Glutamatergic neuron (in vitro differentiated cells): Measurements from ENCODE around the gene TTC28. TPM values are rescaled to one million over a fixed set of nuclear protein-coding genes. Genes with fewer than 3 reads are reported as not detected.
"Not testable (repeated sequence)": the region's sequence is repeated elsewhere in the genome, so short reads cannot be mapped to it uniquely, and the experiment has no call there.

ENCODE experiments used
- DNase-seq: peaks from one replicate; pipeline ENCODE4 v3.0.0; 2022
- H3K27ac Mint-ChIP-seq: one replicate; pipeline ENCODE4 v1.8.0; 2020; ENCODE audit warnings: mild to moderate bottlenecking, mixed read lengths, inconsistent platforms; ENCODE audit not compliant: unreplicated experiment
- H3K27me3 Mint-ChIP-seq: one replicate; pipeline ENCODE4 v1.8.0; 2020; ENCODE audit warnings: mild to moderate bottlenecking, moderate library complexity, mixed read lengths, inconsistent platforms; ENCODE audit not compliant: unreplicated experiment
- H3K36me3 Mint-ChIP-seq: one replicate; pipeline ENCODE4 v1.8.0; 2020; ENCODE audit warnings: mild to moderate bottlenecking, mixed read lengths, inconsistent platforms; ENCODE audit not compliant: unreplicated experiment
- H3K4me1 Mint-ChIP-seq: one replicate; pipeline ENCODE4 v1.8.0; 2020; ENCODE audit warnings: mild to moderate bottlenecking, low read depth, mixed read lengths, inconsistent platforms; ENCODE audit not compliant: unreplicated experiment
- H3K4me3 Mint-ChIP-seq: one replicate; pipeline ENCODE4 v1.8.0; 2020; ENCODE audit warnings: mild to moderate bottlenecking, mixed read lengths, inconsistent platforms; ENCODE audit not compliant: unreplicated experiment
- H3K9me3 Mint-ChIP-seq: one replicate; pipeline ENCODE4 v1.8.0; 2020; ENCODE audit warnings: mild to moderate bottlenecking, moderate library complexity, mixed read lengths, inconsistent platforms; ENCODE audit not compliant: unreplicated experiment
- total RNA-seq: library from RNA; stranded (reverse); fragmentation: NEBNext Ultra II Directional; extraction: Animal tissue kit (Norgen Biotek cat#: 25700); gene quantifications from one replicate; pipeline ENCODE4 v1.2.1, GENCODE V29; 2021; ENCODE audit not compliant: unreplicated experiment
- TF ChIP-seq, protein P1 (sequence below): fragments of 200-600 bp; sonication (generic); IDR thresholded peaks from one replicate; pipeline ENCODE4 v1.5.0; 2021; ENCODE audit not compliant: partially characterized antibody, unreplicated experiment

Gene TTC28
- total RNA-seq, 1 donor from 2014 or later, result 55.6 TPM

DNA sequence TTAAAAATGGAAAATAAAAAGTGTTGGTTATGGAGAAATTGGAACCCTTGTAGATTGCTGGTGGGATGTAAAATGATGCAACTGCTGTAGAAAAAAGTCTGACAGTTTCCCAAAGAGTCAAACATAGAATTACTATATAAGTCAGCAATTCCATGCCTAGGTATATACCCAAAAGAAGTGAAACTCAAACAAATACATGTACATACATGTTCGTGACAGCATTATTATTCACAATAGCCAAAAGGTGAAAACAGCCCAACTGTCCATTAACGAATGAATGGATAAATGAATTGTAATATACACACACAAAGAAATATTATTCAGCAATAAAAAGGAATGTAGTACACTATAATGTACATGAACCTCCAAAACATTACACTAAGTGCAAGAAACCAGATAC lies 116.0 kb downstream of the TTC28 start:
- TF ChIP-seq, protein P1, sequence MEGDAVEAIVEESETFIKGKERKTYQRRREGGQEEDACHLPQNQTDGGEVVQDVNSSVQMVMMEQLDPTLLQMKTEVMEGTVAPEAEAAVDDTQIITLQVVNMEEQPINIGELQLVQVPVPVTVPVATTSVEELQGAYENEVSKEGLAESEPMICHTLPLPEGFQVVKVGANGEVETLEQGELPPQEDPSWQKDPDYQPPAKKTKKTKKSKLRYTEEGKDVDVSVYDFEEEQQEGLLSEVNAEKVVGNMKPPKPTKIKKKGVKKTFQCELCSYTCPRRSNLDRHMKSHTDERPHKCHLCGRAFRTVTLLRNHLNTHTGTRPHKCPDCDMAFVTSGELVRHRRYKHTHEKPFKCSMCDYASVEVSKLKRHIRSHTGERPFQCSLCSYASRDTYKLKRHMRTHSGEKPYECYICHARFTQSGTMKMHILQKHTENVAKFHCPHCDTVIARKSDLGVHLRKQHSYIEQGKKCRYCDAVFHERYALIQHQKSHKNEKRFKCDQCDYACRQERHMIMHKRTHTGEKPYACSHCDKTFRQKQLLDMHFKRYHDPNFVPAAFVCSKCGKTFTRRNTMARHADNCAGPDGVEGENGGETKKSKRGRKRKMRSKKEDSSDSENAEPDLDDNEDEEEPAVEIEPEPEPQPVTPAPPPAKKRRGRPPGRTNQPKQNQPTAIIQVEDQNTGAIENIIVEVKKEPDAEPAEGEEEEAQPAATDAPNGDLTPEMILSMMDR, result no peak
- Mint-ChIP-seq H3K9me3 (no peaks in the 10 kb centered on the region), H3K4me1 (peaks cover 4% of the 10 kb centered on the region), H3K4me3 (no peak overlapping the region), H3K27me3 (no peaks in the 10 kb centered on the region), H3K36me3 (no peaks in the 10 kb centered on the region), H3K27ac (no peak overlapping the region)
- no peak for DNase-seq

DNA sequence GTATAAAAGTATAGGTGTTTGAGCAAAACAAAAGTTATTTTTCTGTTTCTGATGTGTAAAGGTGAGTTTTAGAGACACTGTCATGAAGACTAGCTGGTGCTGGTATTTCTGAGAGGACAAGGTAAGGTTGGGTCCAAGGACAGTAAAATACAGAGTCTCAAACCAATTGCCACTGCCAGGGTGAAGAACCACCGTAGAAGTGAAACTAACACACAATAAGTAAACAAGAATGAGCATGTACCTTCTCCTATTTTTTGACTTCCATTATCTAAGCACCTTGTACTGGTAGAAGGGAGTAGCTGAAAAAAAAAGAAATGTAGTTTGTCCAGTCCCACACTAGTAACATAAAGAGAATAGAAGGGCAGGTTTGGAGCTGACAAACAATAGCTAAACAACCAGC lies 117.3 kb downstream of the TTC28 start:
- Mint-ChIP-seq H3K27me3 (no peaks in the 10 kb centered on the region), H3K36me3 (peaks cover 5% of the 10 kb centered on the region)
- TF ChIP-seq, protein P1, result no peak

DNA sequence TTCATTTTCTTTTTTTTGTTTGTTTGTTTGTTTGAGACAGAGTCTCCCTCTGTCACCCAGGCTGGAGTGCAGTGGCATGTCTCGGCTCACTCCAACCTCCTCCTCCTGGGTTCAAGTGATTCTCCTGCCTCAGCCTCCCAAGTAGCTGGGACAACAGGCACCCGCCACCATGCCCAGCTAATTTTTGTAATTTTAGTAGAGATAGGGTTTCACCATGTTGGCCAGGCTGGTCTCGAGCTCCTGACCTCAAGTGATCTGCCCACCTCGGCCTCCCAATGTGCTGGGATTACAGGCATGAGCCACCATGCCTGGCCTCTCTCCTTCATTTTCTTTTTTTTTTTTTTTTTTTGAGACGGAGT lies 118.9 kb downstream of the TTC28 start:
- H3K27me3 Mint-ChIP-seq, H3K4me1 Mint-ChIP-seq, H3K36me3 Mint-ChIP-seq, H3K27ac Mint-ChIP-seq, DNase-seq, H3K9me3 Mint-ChIP-seq, H3K4me3 Mint-ChIP-seq: not testable (repeated sequence)

More for the DNA sequence above, 117.3 kb downstream of the TTC28 start:
- no peak for DNase-seq
- Mint-ChIP-seq H3K9me3 (no peaks in the 10 kb centered on the region), H3K27ac (no peak overlapping the region), H3K4me3 (no peak overlapping the region), H3K4me1 (peaks cover 4% of the 10 kb centered on the region)

DNA sequence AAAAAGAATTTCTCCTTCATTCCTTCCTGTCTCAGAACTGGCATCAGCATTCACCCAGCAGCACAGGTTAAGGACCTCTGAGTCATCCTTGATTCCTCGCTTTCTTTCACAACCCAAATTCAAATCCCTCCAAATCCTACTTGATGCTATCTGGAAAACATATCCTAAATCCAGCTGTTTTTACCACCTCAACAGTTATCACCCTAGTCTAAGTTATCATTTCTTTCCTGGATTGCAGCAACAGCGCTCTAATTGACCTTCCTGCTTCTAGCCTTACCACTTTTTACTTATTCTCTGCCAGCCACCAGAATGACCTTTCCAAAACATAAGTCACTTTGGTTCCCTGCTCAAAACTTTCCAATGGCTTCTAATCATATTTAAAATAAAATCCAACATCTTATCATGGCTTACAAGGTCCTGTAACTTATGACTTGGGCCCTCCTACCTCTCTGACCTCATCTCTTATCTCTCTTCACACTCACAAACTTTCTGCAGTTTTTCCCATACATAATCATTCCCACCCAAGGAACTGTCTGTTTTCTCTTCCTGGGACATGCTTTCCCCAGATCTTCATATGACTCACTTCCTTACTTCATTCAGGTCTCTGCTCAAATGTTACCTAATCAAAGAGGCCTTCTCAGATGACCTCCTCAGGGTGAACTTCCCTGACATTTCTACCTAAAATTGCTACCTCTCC lies 119.4 kb downstream of the TTC28 start:
- no peaks in the 10 kb centered on the region for H3K4me1 Mint-ChIP-seq
- H3K36me3 Mint-ChIP-seq, result peaks cover 11% of the 10 kb centered on the region
- no peaks in the 10 kb centered on the region for H3K27me3 Mint-ChIP-seq
- DNase-seq, result no peak
- no peak overlapping the region for H3K27ac Mint-ChIP-seq
- TF ChIP-seq, protein P1, result no peak
- H3K4me3 Mint-ChIP-seq, result no peak overlapping the region
- peaks cover 1% of the 10 kb centered on the region for H3K9me3 Mint-ChIP-seq

DNA sequence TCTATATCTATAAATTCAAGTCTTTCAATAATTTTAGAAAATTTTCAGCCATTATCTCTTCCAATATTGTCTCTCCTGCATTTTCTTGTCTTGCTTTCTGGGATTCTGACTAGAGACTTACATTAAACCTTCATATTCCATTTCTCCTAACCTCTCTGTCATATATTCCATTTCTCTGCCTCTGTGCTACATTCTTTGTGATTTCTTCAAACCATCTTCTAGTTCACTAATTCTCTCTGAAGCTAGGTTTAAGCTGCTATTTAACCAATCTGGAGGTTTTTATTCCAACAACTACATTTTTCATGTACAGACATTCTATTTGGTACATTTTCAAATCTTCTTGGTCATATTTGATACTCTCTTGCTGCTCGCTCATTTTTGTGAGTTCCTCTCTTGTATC lies 122.5 kb downstream of the TTC28 start:
- peaks cover 5% of the 10 kb centered on the region for H3K9me3 Mint-ChIP-seq

DNA sequence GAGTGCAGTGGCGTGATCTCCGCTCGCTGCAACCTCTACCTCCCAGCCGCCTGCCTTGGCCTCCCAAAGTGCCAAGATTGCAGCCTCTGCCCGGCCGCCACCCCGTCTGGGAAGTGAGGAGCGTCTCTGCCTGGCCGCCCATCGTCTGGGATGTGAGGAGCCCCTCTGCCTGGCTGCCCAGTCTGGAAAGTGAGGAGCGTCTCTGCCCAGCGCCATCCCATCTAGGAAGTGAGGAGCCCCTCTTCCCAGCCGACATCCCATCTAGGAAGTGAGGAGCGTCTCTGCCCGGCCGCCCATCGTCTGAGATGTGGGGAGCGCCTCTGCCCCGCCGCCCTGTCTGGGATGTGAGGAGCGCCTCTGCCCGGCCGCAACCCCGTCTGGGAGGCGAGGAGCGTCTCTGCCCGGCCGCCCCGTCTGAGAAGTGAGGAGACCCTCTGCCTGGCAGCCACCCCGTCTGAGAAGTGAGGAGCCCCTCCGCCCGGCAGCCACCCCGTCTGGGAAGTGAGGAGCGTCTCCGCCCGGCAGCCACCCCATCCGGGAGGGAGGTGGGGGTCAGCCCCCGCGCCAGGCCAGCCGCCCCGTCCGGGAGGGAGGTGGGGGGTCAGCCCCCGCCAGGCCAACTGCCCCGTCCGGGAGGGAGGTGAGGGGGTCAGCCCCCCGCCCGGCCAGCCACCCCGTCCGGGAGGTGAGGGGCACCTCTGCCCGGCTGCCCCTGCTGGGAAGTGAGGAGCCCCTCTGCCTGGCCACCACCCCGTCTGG lies 126.4 kb downstream of the TTC28 start:
- H3K27me3 Mint-ChIP-seq, H3K27ac Mint-ChIP-seq, H3K4me1 Mint-ChIP-seq, H3K4me3 Mint-ChIP-seq, H3K9me3 Mint-ChIP-seq: not testable (repeated sequence)
- peaks cover 22% of the 10 kb centered on the region for H3K36me3 Mint-ChIP-seq
- DNase-seq, result peak; percentile 14

More for the DNA sequence above, 122.5 kb downstream of the TTC28 start:
- Mint-ChIP-seq H3K27me3 (peaks cover 2% of the 10 kb centered on the region), H3K4me3 (no peak overlapping the region), H3K4me1 (no peaks in the 10 kb centered on the region), H3K36me3 (peaks cover 19% of the 10 kb centered on the region), H3K27ac (no peak overlapping the region)
- TF ChIP-seq, protein P1, result no peak
- no peak for DNase-seq
